ENCODE measurements around the gene AFF4.
A peak's percentile ranks its signal among the peaks of the same experiment; 100 is the strongest.

The AFF4 gene

DNA sequence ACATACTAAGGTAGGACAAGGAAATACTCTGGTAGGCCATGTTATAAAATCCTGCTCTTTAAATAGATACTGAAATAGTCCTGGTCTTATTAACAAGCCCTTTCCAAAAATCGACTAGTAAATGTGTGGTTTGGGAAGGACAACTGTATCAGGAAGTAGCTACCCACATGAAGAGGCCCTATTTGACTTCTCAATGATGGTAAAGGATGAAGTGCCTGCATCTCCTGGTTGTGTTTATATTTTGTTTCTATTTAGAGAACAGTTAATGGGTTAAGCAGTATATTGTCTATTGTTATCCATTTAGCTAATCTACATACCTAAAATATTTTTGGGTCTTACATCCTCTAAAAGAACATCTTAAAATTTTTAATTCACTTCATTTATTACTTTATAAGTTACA lies 109.6 kb downstream of the AFF4 start:
- DNase-seq (ENCODE audit: low spot score), result no peak

DNA sequence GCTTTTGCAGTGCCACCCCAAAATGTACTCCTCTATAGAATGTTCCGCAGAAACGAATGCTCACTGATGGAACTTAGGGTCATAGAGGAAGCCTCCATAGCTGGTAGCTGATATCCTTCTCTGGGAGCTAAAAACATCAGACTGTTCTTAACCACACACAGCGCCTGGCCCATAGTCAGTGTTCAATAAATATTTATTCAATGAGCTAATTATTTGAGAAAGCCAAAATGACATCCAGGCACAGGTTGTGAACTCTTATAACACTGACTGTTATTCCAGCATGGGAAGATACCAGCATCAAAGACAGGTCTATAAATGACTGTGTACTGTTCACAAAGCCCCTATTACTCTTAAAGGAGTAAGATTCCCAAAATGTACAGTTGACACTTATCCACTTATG lies 110.1 kb downstream of the AFF4 start:
- no peak for DNase-seq (ENCODE audit: low spot score)

DNA sequence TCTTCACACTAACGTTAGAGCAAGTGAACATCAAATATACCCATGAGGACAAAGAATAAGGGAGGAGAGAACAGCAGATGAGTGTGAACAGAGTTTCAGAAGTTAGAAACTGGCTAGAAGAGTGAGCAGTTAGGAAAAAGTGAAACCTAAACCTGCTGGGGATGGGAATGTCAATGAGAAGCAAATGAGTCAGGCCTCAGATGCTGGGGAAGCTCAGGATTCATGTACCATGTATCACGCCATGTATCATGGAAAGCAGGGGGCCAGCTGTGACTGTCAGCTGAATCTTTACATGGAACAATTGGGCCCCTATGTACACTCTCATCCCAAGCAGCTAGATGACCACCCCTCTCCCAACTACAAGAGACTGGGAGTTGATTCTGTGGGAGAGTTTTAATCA lies 113.4 kb downstream of the AFF4 start:
- DNase-seq (ENCODE audit: low spot score), result no peak

DNA sequence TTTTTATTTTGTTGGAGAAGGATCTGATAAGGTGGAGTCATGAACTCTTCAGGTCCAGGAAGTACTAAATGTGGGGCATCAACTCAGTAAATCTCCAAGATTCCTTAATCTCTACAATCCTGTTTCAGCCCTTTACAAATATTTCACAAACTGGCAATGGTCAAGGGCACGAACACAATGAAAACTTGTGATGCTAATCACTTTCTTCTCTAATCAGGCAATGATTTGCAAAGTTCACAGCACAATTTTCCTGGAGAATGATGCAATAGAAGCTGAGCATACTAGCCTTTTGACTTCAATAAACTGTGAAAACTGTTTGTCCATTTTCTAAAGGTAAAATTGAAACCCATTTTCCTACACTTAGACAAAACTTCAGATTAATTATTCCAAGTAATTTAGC lies 114.1 kb downstream of the AFF4 start:
- DNase-seq (ENCODE audit: low spot score), result no peak

DNA sequence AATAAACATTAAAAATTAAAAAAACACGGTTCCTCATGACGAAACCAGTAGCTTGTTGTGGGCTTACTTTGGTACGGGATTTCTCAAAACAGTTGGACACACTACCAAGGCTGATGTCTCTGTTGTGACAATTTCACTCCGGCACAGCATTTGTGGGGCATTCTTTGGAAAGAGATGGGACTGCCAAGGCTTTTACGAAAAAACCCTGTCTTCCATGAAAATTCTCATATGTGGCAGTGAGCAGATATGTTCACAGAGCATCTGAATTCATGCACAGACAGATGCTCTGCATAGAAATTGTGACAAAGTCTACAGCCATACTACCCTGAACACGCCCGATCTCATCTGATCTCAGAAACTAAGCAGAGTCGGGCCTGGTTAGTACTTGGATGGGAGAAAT lies 115.2 kb downstream of the AFF4 start:
- DNase-seq (ENCODE audit: low spot score), result no peak

DNA sequence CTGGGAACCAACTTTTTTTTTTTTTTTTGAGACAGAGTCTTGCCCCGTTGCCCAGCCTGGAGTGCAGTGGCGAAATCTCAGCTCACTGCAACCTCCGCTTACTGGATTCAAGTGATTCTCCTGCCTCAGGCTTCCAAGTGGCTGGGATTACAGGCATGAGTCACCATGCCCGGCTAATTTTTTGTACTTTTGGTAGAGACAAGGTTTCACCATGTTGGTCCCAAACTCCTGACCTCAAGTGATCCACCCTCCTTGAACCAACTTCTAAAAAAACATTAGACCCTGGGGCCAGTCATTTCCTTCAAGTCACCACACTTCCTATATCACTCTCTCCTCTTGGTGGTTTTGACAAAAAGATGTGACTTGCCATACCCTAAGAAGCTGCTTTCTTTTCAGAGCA lies 122.1 kb downstream of the AFF4 start:
- DNase-seq (ENCODE audit: low spot score), result no peak

DNA sequence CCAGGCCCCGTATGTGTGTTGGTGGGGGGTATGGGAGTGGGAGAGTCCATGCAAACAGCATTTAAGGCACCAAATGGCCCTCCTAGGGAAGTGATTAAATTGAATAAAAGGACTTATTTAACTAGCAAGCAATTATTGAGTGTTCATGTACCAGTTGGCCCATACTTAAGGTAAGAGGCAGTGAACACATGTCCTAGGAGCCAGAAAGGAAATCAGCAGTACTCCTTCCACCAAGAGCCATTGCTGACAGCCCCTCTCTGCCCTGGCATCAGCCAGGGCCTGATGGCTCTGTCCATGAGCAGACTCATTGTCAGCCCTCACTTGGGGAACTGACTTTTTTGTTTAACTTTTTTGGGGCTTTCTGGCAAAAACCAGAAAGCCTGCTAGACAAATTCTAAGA lies 122.5 kb downstream of the AFF4 start:
- no peak for DNase-seq (ENCODE audit: low spot score)

DNA sequence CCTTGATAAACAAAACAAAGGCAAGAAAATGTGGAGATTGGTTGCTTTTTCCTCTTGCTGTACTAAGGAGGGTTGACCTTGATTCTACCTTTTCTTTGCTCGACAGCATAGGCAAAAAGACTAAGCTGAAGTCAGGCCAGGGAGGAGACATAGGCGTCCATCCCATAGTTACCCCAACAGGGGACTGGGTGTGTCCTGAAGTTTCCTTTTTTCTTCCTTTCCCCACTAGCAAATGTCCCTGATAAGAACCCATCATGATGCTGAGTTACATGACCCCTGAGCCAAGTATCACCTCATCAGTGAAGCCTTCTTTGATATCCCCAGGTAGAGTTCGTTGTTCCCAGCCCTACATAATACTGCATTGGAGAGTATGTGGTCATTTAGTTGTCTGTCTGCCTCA lies 123.1 kb downstream of the AFF4 start:
- DNase-seq (ENCODE audit: low spot score), result no peak

DNA sequence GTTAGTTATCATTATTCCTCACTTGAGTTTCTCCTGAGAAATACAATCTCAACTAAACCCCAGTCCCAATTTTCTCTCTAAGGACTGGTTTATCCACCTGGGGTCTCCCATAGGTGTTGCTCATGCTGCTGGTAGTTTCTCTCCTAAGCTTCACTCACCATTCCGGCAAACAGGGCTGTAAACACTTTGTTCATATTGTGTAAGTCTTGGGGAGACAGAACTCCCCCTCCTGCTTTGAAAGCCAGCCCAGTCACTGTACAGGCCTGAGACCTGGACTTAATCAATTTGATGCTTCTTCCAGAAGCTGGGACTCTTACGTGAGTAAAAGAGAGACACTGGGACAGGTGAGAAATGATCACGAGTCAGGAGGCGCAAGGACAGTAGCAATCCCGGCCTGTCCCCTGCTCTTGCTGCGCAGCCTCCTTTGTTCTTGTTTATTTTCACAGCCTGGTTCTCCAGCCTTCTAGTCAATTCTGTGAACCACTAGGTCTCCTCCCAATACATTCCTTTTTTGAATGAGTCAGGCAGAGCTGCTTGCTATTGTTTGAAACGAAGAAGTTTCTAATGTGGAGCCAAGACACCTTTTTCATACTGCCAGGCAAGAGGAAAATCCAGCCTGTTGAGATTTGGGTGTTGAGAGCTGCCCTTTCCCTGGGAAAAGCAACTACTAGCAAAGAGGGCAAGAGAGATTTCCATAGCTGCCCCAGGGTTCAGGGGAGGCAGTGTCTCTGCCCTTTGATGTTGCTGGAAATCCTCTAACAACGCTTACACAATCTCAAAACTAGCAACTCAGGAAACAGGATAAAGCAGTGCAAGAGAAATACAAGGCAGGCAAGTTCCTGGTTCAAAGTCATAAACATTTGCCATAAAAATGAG lies 123.8 kb downstream of the AFF4 start:
- no peak for DNase-seq (ENCODE audit: low spot score)

DNA sequence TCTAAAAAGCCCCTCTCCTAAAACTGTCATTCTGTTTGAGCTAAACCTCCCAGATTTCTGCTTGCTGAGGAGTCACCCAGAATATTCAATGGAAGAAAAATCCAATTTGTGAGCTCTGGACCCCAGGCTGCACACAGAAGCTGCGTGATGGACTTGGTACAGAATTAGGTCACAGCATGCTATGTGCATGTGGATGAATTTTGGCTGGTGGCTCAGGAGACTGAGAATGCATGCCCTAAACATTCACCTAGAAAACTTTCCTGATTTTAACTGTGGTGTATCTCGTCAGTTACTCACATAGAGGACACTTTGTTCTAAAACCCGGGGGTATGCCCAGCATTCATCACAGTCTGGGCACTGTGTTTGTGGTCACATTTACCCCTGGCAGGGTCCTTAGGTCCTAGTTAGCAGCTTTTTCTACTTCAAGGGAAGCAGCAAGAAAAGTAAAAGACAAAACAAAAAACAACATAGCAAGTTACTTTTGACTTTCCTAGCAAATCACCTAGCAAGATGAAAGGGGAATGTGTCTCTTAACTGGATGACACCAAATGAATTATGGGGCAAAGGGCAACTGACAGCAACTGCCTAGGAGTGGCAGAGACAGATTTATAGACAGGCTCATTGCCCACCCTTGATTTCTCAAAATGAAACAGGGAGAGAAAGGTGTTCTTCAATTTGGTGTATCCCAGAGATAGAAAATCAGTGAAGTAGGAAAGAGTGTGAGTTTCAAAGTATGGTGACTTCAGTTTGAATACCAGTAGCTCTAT lies 124.7 kb downstream of the AFF4 start:
- no peak for DNase-seq (ENCODE audit: low spot score)

DNA sequence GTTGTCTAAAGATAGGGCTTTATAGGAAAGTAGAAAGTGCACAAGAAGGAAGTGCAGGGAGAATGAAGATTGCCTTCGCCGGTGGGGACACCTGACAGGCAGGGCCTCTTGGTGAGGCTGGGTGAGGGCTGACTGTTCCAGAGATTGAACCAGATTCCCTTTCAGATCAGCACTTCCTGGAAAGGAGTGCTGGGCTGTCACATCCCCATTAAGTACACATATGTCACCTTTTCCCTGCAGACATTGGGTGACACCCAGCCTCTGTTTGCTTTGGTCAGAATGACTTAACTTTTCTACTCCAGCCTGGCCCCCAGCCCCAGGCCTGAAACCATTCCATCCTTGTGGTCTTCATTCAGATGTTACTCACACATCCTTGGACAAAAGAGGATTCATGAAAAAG lies 125.6 kb downstream of the AFF4 start:
- DNase-seq (ENCODE audit: low spot score), result no peak

DNA sequence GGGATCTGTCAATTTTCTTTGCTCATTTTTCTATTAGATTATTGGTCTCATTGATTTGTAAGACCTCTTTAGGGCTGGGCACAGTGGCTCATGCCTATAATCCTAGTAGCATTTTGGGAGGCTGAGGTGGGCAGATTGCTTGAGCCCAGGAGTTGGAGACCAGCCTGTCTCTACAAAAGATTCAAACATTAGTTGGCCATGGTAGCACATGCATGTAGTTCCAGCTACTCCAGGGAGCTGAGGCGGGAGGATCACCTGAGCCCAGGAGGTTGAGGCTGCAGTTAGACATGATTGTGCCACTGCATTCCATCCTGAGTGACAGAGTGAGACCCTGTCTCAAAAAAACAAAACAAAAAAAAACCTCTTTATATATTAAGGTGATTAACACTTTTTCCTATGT lies 126.6 kb downstream of the AFF4 start:
- DNase-seq (ENCODE audit: low spot score), result no peak

DNA sequence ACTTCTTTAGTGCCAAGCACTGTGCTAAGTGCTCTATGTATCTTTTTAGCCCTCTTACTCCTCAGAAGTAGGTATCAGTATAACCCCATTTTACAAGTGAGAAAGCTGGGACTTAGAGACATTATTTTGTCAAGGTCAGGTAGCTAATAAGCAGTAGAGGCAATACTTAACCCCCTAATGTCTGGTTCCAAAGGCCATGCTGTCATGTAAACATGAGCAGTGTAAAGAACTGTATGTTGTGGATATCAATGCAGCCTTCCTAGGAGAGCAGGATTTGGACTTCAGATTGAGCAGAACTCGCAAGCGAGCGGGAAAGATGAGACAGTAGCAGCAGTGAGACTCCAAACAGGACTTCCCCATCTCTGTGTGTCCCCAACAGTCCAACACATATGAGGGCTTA lies 129.4 kb downstream of the AFF4 start:
- DNase-seq (ENCODE audit: low spot score), result no peak

DNA sequence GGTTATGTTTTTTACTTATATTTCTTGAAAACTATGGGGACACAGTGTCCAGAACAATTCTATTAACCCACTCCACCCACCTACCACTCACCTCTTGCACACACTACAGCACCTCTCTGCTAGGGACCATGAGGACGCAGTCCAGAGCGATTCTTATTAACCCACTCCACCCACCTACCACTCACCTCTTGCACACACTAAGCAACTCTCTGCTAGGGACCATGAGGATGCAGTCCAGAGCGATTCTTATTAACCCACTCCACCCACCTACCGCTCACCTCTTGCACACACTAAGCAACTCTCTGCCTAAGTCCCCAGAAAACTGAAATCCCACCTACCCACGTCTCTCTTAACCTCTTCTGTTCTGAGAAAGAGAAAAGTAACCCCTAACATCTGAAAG lies 130.8 kb downstream of the AFF4 start:
- DNase-seq (ENCODE audit: low spot score), result no peak

DNA sequence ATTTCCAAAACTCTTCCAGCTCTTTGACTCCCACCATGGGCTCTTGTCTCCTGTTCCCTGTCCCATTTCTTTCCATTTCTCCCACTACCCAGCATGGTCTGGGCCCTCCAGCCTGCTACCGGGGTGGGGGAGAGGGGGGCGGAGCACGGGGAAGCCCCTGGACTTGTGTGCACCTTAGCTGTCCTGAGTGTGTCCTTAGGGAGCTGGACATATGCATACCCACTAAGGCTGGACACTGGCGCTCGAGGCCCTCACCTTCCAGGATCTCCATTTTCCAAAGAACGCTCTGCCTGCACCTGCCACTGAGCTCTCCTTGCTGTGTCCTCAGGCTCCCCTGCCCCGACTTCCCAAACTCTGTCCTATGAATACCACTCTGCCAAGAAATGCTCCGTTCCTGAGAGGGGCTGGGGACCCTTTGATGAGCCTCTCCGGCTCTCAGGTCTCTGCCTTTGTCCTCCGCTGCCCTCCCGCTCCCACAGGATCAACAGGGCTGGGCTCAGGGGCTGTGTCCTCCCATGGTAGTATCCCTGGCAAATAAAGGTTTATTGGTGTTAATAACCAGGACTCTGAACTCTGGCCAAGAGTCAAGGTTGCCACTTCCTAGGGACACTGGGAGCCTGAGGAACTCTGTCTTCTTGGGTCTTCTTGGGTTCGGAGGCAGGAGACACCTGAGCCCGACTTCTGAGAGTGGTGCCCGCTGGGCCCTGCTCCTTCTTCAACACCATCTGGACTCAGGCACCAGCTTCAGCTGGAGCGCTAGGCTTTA lies 132.2 kb downstream of the AFF4 start:
- no peak for DNase-seq (ENCODE audit: low spot score)

DNA sequence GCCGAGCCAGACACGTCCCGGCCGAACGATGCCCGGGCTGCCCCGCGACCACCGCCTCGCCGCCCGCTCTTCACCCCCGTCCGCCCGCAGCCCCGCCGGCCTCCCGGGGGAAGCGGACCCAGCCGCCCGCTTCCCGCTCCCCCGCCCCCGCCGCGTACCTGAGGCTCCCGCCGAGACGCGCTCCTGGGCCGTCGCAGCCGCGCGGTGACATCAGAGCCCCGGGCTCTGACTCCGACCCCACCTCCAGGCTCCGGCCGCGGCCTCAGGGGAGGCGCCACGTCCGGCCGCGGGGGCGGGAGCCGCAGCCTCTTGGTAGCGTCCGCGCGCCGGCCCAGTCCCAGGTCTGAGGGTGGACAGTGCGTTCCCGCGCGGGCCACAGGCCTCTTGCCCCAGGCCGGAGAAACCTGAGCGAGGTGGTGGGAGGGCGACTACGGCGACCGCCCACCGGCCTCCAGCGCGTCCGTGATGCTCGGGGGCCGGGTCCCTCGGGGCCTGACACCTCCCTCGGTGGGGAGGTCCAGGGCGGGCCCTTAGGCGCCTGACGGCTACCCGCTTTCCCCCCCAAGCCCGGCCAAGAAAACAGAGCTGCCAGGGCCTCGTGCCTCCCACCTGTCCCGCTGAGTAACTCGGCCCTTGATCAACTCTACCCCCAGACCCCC lies 132.9 kb downstream of the AFF4 start, which contains the start of gene SHROOM1:
TSS of gene SHROOM1 (minus strand) at position 212 of the 659 bp plus-strand sequence. CDS start 4,507 bp downstream, outside the sequence.
- DNase-seq (ENCODE audit: low spot score), result no peak

DNA sequence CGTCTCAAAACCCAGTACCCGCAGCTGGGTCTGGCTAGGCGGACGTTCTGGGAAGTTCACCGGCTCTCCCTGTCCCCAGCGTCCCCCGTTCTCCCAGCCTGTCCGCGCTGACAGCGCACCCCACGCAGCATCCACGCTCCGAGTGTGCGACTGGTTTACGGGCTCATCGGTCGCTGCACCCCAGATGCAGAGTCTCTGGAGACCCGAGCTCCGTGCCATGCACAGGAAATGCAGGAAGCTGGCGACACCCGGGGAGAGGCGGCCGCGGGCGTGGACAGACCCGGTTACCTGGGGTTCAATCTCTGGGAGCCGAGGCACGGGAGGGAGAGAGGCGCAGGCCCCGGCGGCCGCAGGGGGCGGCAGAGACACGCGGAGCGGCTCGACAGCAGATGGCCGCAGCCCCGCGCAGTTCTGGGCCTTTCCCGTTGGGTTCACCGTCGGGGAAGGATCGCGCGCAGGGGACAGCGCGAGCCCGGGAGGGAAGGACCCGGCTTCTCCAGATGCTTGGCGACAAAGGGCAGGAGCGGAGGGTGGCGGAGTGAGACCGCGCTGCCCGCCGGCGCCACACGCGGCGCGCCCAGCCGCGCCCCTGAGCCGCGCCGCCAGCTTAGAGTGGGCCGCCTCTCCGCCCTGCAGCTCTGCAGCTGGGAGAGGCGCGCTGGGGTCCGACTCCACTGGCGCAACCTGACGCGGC lies 133.5 kb downstream of the AFF4 start:
- peak; percentile 49 for DNase-seq (ENCODE audit: low spot score)

DNA sequence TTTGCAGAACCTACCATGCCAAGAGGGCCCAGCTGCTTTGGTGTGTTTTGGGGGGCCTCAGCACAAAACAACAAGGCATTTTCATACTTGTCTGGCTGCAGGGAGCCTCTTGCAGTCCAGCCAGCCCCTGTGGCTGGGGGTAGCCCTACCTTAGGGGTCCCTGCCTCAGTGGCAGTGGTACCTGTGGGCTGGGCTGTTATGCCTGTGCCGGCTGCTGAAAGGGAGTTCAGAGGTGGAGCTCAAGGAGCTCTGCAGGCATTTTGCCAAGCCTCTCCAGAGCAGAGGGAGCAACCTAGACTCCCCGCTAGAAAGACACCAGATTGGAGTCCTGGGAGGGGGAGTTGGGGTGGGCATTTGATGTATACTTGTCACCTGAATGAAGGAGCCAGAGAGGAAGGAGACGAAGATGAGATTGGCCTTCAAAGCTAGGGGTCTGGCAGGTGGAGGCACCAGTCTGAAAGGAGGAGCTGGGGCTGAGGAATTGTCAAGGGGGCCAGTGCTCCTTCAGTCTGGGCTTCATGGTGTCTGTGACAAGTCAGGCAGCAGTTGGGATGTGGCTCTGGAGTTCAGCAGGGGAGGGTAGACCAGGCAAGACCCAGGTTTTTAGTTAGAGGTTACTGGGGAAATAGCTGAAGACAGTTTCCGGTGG lies 134.5 kb downstream of the AFF4 start:
- no peak for DNase-seq (ENCODE audit: low spot score)

DNA sequence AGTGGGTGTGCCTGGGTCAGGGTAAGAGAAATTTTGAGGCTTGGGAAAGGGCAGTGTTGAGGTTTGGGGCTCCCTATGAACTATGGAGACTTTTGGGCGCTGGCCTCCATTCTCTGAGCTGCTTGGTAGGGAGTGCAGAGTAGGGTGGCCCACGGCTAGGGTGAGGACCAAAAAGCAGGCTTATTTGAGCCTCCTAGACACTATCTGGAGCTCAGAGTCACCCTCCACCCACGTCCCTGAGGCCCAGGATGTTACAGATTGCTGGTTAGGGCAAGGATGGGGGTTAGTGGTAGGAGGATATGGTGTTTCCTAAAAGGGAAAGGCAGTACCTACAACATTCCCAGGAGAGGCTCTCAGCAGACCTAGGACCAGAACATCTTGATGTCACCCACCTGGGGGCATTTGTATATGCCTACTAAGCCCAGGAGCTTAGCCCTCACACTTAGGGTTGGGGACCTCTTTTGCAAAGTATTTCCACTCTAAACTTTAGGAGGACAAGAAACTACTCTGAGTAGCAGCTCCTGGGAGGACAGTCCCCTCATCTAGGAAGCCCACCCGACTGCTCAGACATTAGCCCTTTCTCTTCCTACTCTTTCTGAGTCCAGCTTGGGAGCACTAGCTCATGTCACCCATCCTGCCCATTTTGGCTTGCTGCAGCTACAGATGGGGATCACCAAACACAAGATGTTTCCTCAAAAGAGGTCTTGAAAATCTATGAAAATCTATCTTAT lies 135.3 kb downstream of the AFF4 start:
- no peak for DNase-seq (ENCODE audit: low spot score)

DNA sequence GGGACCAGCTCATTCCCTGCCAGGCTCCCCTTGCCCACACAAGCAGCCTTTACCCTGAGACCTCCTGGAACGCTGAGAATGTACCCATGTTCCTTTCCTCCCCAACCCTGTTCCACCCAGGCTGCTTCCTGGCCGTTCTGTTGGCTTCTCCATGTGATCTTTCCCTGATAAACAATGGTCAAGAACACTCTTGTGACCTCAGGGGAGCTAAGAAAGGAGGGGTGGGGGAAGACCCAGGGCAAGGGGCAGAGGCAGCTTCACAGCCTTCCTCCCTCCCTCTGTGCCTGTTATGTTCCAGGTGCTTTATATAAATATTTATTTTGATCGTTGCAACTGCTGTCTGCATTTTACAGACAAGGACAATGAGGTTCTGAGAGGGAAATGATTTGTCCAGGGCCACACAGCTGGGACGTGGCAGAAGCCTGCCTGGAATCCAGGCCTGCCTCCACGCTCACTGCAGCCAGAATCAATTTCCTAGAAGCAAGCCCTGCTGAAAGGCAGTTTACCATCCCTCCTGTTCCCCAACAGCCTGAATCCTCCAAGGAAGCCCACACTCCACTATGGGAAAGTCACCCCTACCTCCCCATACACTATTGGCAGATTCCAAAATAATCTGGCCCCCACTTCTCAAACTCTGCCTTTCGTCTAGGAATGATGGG lies 136.9 kb downstream of the AFF4 start:
- no peak for DNase-seq (ENCODE audit: low spot score)

Measured in COLO829 (cell line).